Liver (tissue), 3 donors: ENCODE measurements around the gene NFILZ.

Experiments
- GABPA ChIP-seq, 2 donors: IDR thresholded peaks in 1 of 2; conservative IDR thresholded peaks in 1 of 2; 2 replicates each; pipeline ENCODE4 v1.6.1; 2016; ENCODE audit warnings: antibody characterized with exemption in 2 of 2, mild to moderate bottlenecking in 1 of 2, moderate library complexity in 1 of 2
- YY1 ChIP-seq: IDR thresholded peaks from 2 replicates; pipeline ENCODE4 v1.6.1; 2016; ENCODE audit warnings: antibody characterized with exemption, mild to moderate bottlenecking
- TF ChIP-seq, protein P1 (sequence below): fragments of 150-350 bp; IDR thresholded peaks from 2 replicates; pipeline ENCODE4 v1.5.1; 2017; ENCODE audit warnings: improper control_type of control experiment, low read depth, low read length; ENCODE audit not compliant: missing input control
- TF ChIP-seq, protein P2 (sequence below): IDR thresholded peaks from 2 replicates; pipeline ENCODE4 v1.6.1; 2016; ENCODE audit warnings: antibody characterized with exemption
- donor health status: healthy.
- donor health status: healthy.

DNA sequence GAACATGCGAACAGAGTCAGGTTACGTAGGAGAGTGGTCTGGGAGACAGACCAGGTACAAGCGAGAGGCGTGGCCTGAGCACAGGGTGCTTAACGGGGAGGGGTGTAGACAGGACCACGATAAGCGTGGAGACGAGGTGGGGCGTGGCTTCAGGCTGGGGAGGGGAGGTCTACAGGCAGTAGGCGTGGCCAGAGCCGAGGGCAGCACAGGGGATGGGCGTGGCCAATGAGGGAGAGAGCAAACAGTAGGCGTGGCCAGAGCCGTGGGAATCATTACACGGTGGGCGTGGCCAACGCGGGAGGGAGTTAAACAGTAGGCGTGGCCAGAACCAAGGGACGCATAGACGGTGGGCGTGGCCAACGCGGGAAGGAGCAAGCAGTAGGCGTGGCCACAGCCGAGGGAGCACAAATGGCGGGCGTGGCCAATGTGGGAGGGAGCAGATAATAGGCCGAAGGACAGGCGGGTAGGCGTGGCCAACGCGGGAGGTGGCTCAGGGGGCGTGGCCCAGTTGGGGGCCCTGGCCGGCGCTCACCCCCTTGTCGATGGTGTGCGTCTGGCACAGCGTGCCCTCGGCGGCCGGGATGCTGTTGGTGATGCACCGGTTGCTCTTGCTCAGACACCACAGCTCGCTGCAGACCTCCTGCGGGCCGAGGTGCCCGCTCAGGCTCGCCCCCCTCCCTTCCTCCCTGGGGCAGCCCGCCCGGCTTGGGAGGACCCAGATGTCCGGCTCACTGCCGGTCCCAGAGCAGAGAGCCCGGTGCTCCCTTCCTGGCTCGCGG, 38.0 kb upstream of the NFILZ start:
- TF ChIP-seq, protein P1, sequence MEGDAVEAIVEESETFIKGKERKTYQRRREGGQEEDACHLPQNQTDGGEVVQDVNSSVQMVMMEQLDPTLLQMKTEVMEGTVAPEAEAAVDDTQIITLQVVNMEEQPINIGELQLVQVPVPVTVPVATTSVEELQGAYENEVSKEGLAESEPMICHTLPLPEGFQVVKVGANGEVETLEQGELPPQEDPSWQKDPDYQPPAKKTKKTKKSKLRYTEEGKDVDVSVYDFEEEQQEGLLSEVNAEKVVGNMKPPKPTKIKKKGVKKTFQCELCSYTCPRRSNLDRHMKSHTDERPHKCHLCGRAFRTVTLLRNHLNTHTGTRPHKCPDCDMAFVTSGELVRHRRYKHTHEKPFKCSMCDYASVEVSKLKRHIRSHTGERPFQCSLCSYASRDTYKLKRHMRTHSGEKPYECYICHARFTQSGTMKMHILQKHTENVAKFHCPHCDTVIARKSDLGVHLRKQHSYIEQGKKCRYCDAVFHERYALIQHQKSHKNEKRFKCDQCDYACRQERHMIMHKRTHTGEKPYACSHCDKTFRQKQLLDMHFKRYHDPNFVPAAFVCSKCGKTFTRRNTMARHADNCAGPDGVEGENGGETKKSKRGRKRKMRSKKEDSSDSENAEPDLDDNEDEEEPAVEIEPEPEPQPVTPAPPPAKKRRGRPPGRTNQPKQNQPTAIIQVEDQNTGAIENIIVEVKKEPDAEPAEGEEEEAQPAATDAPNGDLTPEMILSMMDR = no peak
- TF ChIP-seq, protein P2, sequence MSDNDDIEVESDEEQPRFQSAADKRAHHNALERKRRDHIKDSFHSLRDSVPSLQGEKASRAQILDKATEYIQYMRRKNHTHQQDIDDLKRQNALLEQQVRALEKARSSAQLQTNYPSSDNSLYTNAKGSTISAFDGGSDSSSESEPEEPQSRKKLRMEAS = no peak
- TF ChIP-seq YY1 (peak; percentile 28), GABPA (IDR thresholded peaks at IDR 0.05 in 1 of 2, conservative IDR thresholded peaks at IDR 0.05 in 1 of 2) (no peak)
